HG03469 (cell line): ENCODE results near the gene SIGMAR1.
A peak's percentile ranks its signal among the peaks of the same experiment; 100 is the strongest.
"Not testable (repeated sequence)": the region's sequence is repeated elsewhere in the genome, so short reads cannot be mapped to it uniquely, and the experiment has no call there.

Experiments used
- ATAC-seq: cut with Tn5 transposase; IDR thresholded peaks from one replicate; pipeline ENCODE4 v1.9.1; 2021; ENCODE audit warnings: mild to moderate bottlenecking, moderate library complexity, moderate number of reproducible peaks; ENCODE audit not compliant: unreplicated experiment

The SIGMAR1 gene

GRCh38 chr9:34655394-34655793 lies 17.8 kb upstream of the SIGMAR1 start:
- no peak for ATAC-seq

GRCh38 chr9:34654323-34655051 lies 16.9 kb upstream of the SIGMAR1 start:
- no peak for ATAC-seq

GRCh38 chr9:34653151-34654072 lies 15.8 kb upstream of the SIGMAR1 start:
- no peak for ATAC-seq

GRCh38 chr9:34652602-34653000 lies 15.0 kb upstream of the SIGMAR1 start:
- no peak for ATAC-seq

GRCh38 chr9:34651876-34652601 lies 14.5 kb upstream of the SIGMAR1 start, which contains the start of gene IL11RA:
Gene IL11RA, plus strand, starts transcription at chr9:34652185. Its CDS starts 3,033 bp downstream, at chr9:34655218.
- ATAC-seq = no peak

GRCh38 chr9:34651321-34651720 lies 13.7 kb upstream of the SIGMAR1 start:
- no peak for ATAC-seq

- no peak for ATAC-seq
Measured at GRCh38 chr9:34650816-34651215, 13.2 kb upstream of the SIGMAR1 start.

- ATAC-seq = no peak
Measured at GRCh38 chr9:34648673-34649072, 11.1 kb upstream of the SIGMAR1 start.

GRCh38 chr9:34647651-34648050 lies 10.1 kb upstream of the SIGMAR1 start:
- ATAC-seq = no peak

GRCh38 chr9:34647084-34647403 lies 9.5 kb upstream of the SIGMAR1 start:
- peak; percentile 18 for ATAC-seq

GRCh38 chr9:34646211-34647083 lies 8.9 kb upstream of the SIGMAR1 start, which contains the start of gene GALT:
Gene GALT, plus strand, starts transcription at chr9:34646675. Its CDS starts 30 bp downstream, at chr9:34646705.
- ATAC-seq = peak; percentile 70

GRCh38 chr9:34644766-34645314 lies 7.3 kb upstream of the SIGMAR1 start:
- no peak for ATAC-seq

GRCh38 chr9:34642679-34643078 lies 5.1 kb upstream of the SIGMAR1 start:
- ATAC-seq = no peak

- not testable (repeated sequence) for ATAC-seq
Measured at GRCh38 chr9:34639322-34639721, 1.7 kb upstream of the SIGMAR1 start.

GRCh38 chr9:34638138-34638445 lies 505 bp upstream of the SIGMAR1 start:
- ATAC-seq = no peak

- ATAC-seq = peak; percentile 8
Measured at GRCh38 chr9:34636791-34637355, 714 bp downstream of the SIGMAR1 start.

- no peak for ATAC-seq
Measured at GRCh38 chr9:34635556-34635955, 2.0 kb downstream of the SIGMAR1 start.

GRCh38 chr9:34634551-34635248 lies 2.9 kb downstream of the SIGMAR1 start:
- no peak for ATAC-seq

GRCh38 chr9:34633851-34634550 lies 3.6 kb downstream of the SIGMAR1 start:
- ATAC-seq = no peak
